ENCODE data around the gene SLC49A4.

DNA sequence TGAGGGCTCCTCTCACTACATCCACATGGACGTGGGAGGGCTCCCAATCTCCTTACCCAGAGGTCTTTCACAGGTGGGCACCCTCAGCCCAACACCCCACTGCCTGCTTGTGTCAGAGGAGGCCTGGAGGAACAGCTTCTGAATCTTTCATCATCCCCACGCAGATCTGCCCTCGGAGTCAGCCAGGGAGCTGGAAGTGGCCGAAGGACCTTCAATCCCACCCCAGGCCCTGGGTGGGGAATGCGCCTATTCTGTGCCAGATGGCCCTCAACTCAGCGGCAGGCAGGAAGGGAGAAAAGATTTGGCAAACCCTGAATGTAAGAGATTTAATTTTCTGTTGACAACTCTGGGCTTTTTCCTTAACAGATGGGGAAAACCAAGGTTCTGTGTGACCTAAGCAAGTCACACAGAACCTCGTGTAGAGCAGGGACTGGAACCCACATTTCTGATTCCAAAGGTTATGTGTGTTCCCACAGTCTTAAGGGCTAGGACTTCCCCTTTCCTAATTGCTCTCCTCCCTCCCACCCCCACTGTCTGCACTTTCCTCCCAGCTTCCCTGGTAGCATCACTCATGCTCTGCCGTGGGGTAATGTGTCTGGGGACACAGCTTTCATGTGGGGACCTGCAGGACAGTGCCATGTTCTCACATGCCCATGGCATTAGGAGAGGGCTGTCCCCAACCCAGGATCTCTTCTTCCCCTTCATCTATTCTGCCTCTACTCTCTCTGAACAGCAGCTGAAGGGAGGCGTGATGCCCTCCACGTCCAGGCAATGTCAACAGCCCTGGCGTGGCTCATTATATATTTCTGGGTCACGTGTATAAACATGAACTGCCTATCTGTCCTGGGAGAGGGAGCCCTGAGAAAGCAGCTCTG lies 134.6 kb downstream of the SLC49A4 start:
- no peak for TF ChIP-seq FOXM1 (CRISPR knock-in tag; IDR thresholded peaks at IDR 0.05)
- TF ChIP-seq BCL6 (CRISPR knock-in tag; IDR thresholded peaks at IDR 0.05), result no peak
- no peak for TF ChIP-seq KDM1A (CRISPR knock-in tag; IDR thresholded peaks at IDR 0.05)
- no peak for TF ChIP-seq KLF13 (CRISPR knock-in tag; IDR thresholded peaks at IDR 0.05)

Data from HepG2 (cell line).